ENCODE results near the gene APOBEC4.
A peak's percentile ranks its signal among the peaks of the same experiment; 100 is the strongest.

Gene APOBEC4

GRCh38 chr1:183674886-183675285 lies 21.8 kb upstream of the APOBEC4 start:
- no peak for DNase-seq (ENCODE audit: low spot score)

GRCh38 chr1:183674339-183674738 lies 21.2 kb upstream of the APOBEC4 start:
- DNase-seq (ENCODE audit: low spot score) = no peak

GRCh38 chr1:183673605-183674323 lies 20.6 kb upstream of the APOBEC4 start:
- DNase-seq (ENCODE audit: low spot score) = no peak

- DNase-seq (ENCODE audit: low spot score) = no peak
Measured at GRCh38 chr1:183670169-183670568, 17.1 kb upstream of the APOBEC4 start.

GRCh38 chr1:183656355-183656754 lies 3.2 kb upstream of the APOBEC4 start:
- no peak for DNase-seq (ENCODE audit: low spot score)

- peak; percentile 79 for DNase-seq (ENCODE audit: low spot score)
Measured at GRCh38 chr1:183655562-183656075, 2.5 kb upstream of the APOBEC4 start.

- DNase-seq (ENCODE audit: low spot score) = peak; percentile 30
Measured at GRCh38 chr1:183654706-183655105, 1.6 kb upstream of the APOBEC4 start.

GRCh38 chr1:183653876-183654451 lies 848 bp upstream of the APOBEC4 start:
- no peak for DNase-seq (ENCODE audit: low spot score)

GRCh38 chr1:183653462-183653794 lies 312 bp upstream of the APOBEC4 start:
- DNase-seq (ENCODE audit: low spot score) = no peak

GRCh38 chr1:183652107-183652506 lies 1.0 kb downstream of the APOBEC4 start:
- no peak for DNase-seq (ENCODE audit: low spot score)

GRCh38 chr1:183651612-183652011 lies 1.5 kb downstream of the APOBEC4 start:
- no peak for DNase-seq (ENCODE audit: low spot score)

- DNase-seq (ENCODE audit: low spot score) = no peak
Measured at GRCh38 chr1:183648042-183648441, 5.1 kb downstream of the APOBEC4 start.

GRCh38 chr1:183646776-183647175 lies 6.3 kb downstream of the APOBEC4 start:
- DNase-seq (ENCODE audit: low spot score) = no peak

GRCh38 chr1:183645531-183645930 lies 7.6 kb downstream of the APOBEC4 start:
- DNase-seq (ENCODE audit: low spot score) = no peak

- DNase-seq (ENCODE audit: low spot score) = no peak
Measured at GRCh38 chr1:183642166-183642565, 10.9 kb downstream of the APOBEC4 start.

GRCh38 chr1:183640193-183640592 lies 12.9 kb downstream of the APOBEC4 start:
- no peak for DNase-seq (ENCODE audit: low spot score)

- DNase-seq (ENCODE audit: low spot score) = no peak
Measured at GRCh38 chr1:183638649-183639387, 14.3 kb downstream of the APOBEC4 start.

- DNase-seq (ENCODE audit: low spot score) = no peak
Measured at GRCh38 chr1:183636783-183637182, 16.3 kb downstream of the APOBEC4 start.

GRCh38 chr1:183636334-183636682 lies 16.8 kb downstream of the APOBEC4 start:
- no peak for DNase-seq (ENCODE audit: low spot score)

- peak; percentile 99 for DNase-seq (ENCODE audit: low spot score)
Measured at GRCh38 chr1:183635606-183636333, 17.3 kb downstream of the APOBEC4 start, which contains the start of gene ARPC5. Gene ARPC5 (minus strand): TSS chr1:183635783. CDS start chr1:183635659, 124 bp downstream.

GRCh38 chr1:183635099-183635605 lies 18.0 kb downstream of the APOBEC4 start:
- peak; percentile 44 for DNase-seq (ENCODE audit: low spot score)

GRCh38 chr1:183634429-183635065 lies 18.6 kb downstream of the APOBEC4 start:
- DNase-seq (ENCODE audit: low spot score) = no peak
